K562 (cell line): ENCODE data around the gene GNAT1. TPM values are rescaled to one million over a fixed set of nuclear protein-coding genes. Genes with fewer than 3 reads are reported as not detected.

Experiments used
- ATAC-seq: fragments of 200-7000 bp; cut with Tn5 transposase; 3 replicates; pipeline ENCODE4 v1.9.1; 2020; ENCODE audit warnings: moderate library complexity
- BruUV-seq: library from RNA; stranded (reverse); fragments of 400-500 nt; replicated peaks from 2 replicates; lab custom pipeline; 2021; lab: Mats Ljungman, UMichigan
- CTCF ChIA-PET: fragments of 300-600 bp; formaldehyde crosslinking; extraction: SDS; loops from one replicate; lab custom pipeline; 2021; ENCODE audit warnings: low intra/inter-chr PET ratio; lab: Yijun Ruan, JAX
- POLR2A ChIA-PET: fragments of 300-600, 350-650 bp; sonication (Branson Sonifier 250); formaldehyde crosslinking; extraction: SDS; loops from one replicate; lab custom pipeline; 2021; ENCODE audit warnings: antibody characterized with exemption, inconsistent platforms; lab: Yijun Ruan, JAX
- DNase-seq, 4 experiments: peaks; one replicate each; pipeline versions ENCODE4 v3.0.0 to v3.0.0-alpha.2; 2011 to 2018; ENCODE audit warnings: low spot score in 3 of 4, mixed read lengths in 3 of 4; ENCODE audit errors: extremely low read depth in 1 of 4
- FAIRE-seq: peaks from 2 replicates; lab custom pipeline; 2011; peaks lifted over from hg19 to GRCh38; lab: Jason Lieb, UNC
- H2AFZ ChIP-seq: 2 replicates; pipeline ENCODE4 v1.6.0; 2011; ENCODE audit warnings: low read depth, low read length, control low read depth, inconsistent platforms
- H3K27ac ChIP-seq: fragments of 200-600 bp; 3 replicates; pipeline ENCODE4 v1.8.0; 2011; ENCODE audit warnings: low read depth, mild to moderate bottlenecking, control low read depth, inconsistent platforms, low read length, moderate library complexity, mixed read lengths; ENCODE audit errors: extremely low read depth
- H3K27me3 ChIP-seq, 2 experiments: fragments of 300-600 bp in 1 of 2; 2 replicates in 1 of 2; 3 replicates in 1 of 2; pipeline versions ENCODE4 v1.6.0 to v1.8.0; 2011; ENCODE audit warnings: inconsistent platforms in 2 of 2, low read length in 2 of 2, mild to moderate bottlenecking in 1 of 2, mixed read lengths in 1 of 2, moderate library complexity in 1 of 2; ENCODE audit not compliant: control insufficient read depth in 2 of 2, insufficient read depth in 2 of 2
- H3K36me3 ChIP-seq: fragments of 300-600 bp; 3 replicates; pipeline ENCODE4 v1.8.0; 2011; ENCODE audit warnings: mild to moderate bottlenecking, low read length, inconsistent platforms; ENCODE audit not compliant: control insufficient read depth, insufficient read depth
- H3K4me1 ChIP-seq, 2 experiments: fragments of 200-600 bp in 1 of 2; replicated peaks in 1 of 2; 2 replicates in 1 of 2; 3 replicates in 1 of 2; pipeline versions ENCODE4 v1.5.1 to v1.8.0; 2011; ENCODE audit warnings: inconsistent platforms in 2 of 2, low read length in 2 of 2, mild to moderate bottlenecking in 1 of 2, mixed read lengths in 1 of 2, moderate library complexity in 1 of 2; ENCODE audit not compliant: control insufficient read depth in 2 of 2, insufficient read depth in 2 of 2
- H3K4me2 ChIP-seq: 2 replicates; pipeline ENCODE4 v1.6.1; 2011; ENCODE audit warnings: low read length, control low read depth, inconsistent platforms, mixed read lengths; ENCODE audit not compliant: insufficient read depth
- H3K4me3 ChIP-seq: fragments of 200-600 bp; sonication (generic), shearing (Covaris generic); 2 replicates; pipeline ENCODE4 v1.5.1; 2016; ENCODE audit warnings: control low read depth, inconsistent platforms
- H3K79me2 ChIP-seq: fragments of 200-600 bp; 3 replicates; pipeline ENCODE4 v1.8.0; 2011; ENCODE audit warnings: low read length, inconsistent platforms; ENCODE audit not compliant: control insufficient read depth, insufficient read depth
- H3K9ac ChIP-seq, 2 experiments: 2 replicates each; pipeline versions ENCODE4 v1.6.0 to v1.6.1; 2011; ENCODE audit warnings: low read depth in 2 of 2, low read length in 2 of 2, control low read depth in 1 of 2, inconsistent platforms in 1 of 2, mild to moderate bottlenecking in 1 of 2, mixed read lengths in 1 of 2; ENCODE audit not compliant: insufficient read depth in 1 of 2
- H3K9me1 ChIP-seq: one replicate; pipeline ENCODE4 v1.6.0; 2011; ENCODE audit warnings: inconsistent platforms, mild to moderate bottlenecking, low read length, moderate library complexity; ENCODE audit not compliant: control insufficient read depth, insufficient read depth
- H3K9me3 ChIP-seq: replicated peaks from 2 replicates; pipeline ENCODE4 v1.5.1; 2011; ENCODE audit warnings: low read depth, low read length, inconsistent platforms; ENCODE audit not compliant: control insufficient read depth, insufficient read depth
- H4K20me1 ChIP-seq: replicated peaks from 2 replicates; pipeline ENCODE4 v1.6.1; 2011; ENCODE audit warnings: low read length, inconsistent platforms, mixed read lengths; ENCODE audit not compliant: control insufficient read depth, insufficient read depth
- HNRNPH1 ChIP-seq: fragments of 200-400 bp; formaldehyde crosslinking; optimal IDR thresholded peaks from 2 replicates; pipeline ENCODE3; 2017; ENCODE audit warnings: low read depth, mild to moderate bottlenecking, low read length, moderate library complexity
- NFATC3 ChIP-seq: fragments of 450-650 bp; IDR thresholded peaks from 2 replicates; pipeline ENCODE4 v1.6.1; 2017; ENCODE audit warnings: mild to moderate bottlenecking
- POLR3G ChIP-seq: IDR thresholded peaks from 2 replicates; pipeline ENCODE4 v1.6.1; 2011; ENCODE audit not compliant: insufficient read length, insufficient replicate concordance; ENCODE audit errors: extremely low read depth
- TAF1 ChIP-seq: IDR thresholded peaks from 2 replicates; pipeline ENCODE4 v1.6.1; 2011; ENCODE audit warnings: mild to moderate bottlenecking, low read length, moderate library complexity; ENCODE audit not compliant: insufficient read depth, control insufficient read depth, severe bottlenecking; ENCODE audit errors: extremely low read depth
- THRAP3 ChIP-seq: fragments of 450-650 bp; IDR thresholded peaks from 2 replicates; pipeline ENCODE4 v1.6.1; 2016; ENCODE audit warnings: mild to moderate bottlenecking, inconsistent platforms, borderline replicate concordance
- ZNF318 ChIP-seq, 2 experiments: fragments of 450-650 bp; IDR thresholded peaks; 2 replicates each; pipeline ENCODE4 v1.6.1; 2016; ENCODE audit warnings: mild to moderate bottlenecking in 2 of 2, borderline replicate concordance in 1 of 2, low read depth in 1 of 2, moderate library complexity in 1 of 2
- ZNF707 ChIP-seq: fragments of 250-450 bp; sonication (Bioruptor Pico); conservative IDR thresholded peaks from 2 replicates; pipeline ENCODE4 v1.8.0; 2022; ENCODE audit warnings: inconsistent platforms, mild to moderate bottlenecking, moderate library complexity
- WGBS: fragments of 100-300 bp; shearing (Covaris generic); methylation state at CpG from one replicate; pipeline ENCODE4 v1.1.6; 2016; ENCODE audit warnings: low coverage, mixed read lengths; ENCODE audit not compliant: insufficient coverage; ENCODE audit errors: missing lambda C conversion rate; 5-methylcytosine and 5-hydroxymethylcytosine counted together
- in situ Hi-C: fragments of 300-500 bp; cut with MboI; formaldehyde crosslinking; loops from 4 replicates; pipeline ENCODE4 v1.15.0; 2018; ENCODE audit warnings: inconsistent platforms, mixed read lengths
- intact Hi-C: fragments of 100-400 bp; cut with micrococcal nuclease; formaldehyde crosslinking; loops from 2 replicates; pipeline ENCODE4 v1.14.2; 2022
- polyA plus RNA-seq, 8 experiments: library from polyadenylated mRNA; depleted of rRNA in 4 of 8; stranded (reverse) in 5 of 8; unstranded in 3 of 8; fragments of >200 nt; fragmentation: Nextera tagmentation in 2 of 8; fragmentation: Illumina TruSeq in 1 of 8; extraction: Ambion mirVana in 2 of 8; extraction: Trizol in 1 of 8; gene quantifications; 2 replicates each; pipeline versions ENCODE4 v1.2.1 to v1.2.3, GENCODE V29; 2011 to 2014; ENCODE audit warnings: inconsistent platforms in 1 of 8, missing spikeins in 1 of 8
- total RNA-seq, 7 experiments: library from RNA; depleted of rRNA in 6 of 7; stranded (reverse); fragments of >200 nt in 6 of 7; fragmentation: Illumina TruSeq in 2 of 7; extraction: Trizol in 2 of 7; gene quantifications; 2 replicates each; pipeline versions ENCODE4 v1.2.1 to v1.2.3, GENCODE V29; 2011 to 2021; ENCODE audit warnings: low replicate concordance in 1 of 7

The GNAT1 gene
- total and polyA plus RNA-seq, 9 of the 15 experiments (the other 6 are each of a cell fraction or from before 2014, with no cell fraction given), result not detected

GRCh38 chr3:50212971-50213370 is 21.6 kb downstream of the GNAT1 start:
- no peak for TF ChIP-seq TAF1
- no peak for TF ChIP-seq ZNF707 (CRISPR knock-in tag)
- intact Hi-C loops (no loop called here), in situ Hi-C loops (no loop called here)
- Histone ChIP-seq H3K9me1 (no peaks in the 10 kb centered on the region), H4K20me1 (no peaks in the 10 kb centered on the region), H3K4me2 (no peak overlapping the region), H2AFZ (no peak overlapping the region), H3K9me3 (no peaks in the 10 kb centered on the region), H3K27me3 (peaks cover 0 to 25% of the 10 kb centered on the region in 2 experiments; a peak in 3 of 5 replicates), H3K36me3 (no peaks in the 10 kb centered on the region), H3K79me2 (no peaks in the 10 kb centered on the region), H3K27ac (no peak overlapping the region), H3K9ac (no peak overlapping the region), H3K4me1 (no peaks in the 10 kb centered on the region; a peak in 2 of 5 replicates), H3K4me3 (no peak overlapping the region)
- DNase-seq (no peak), FAIRE-seq (no peak), ATAC-seq (no peak)
- WGBS, result 17% methylated on average over 3 of the region's 3 CpGs
- CTCF ChIA-PET, result no interaction called here
- POLR2A ChIA-PET, result interaction anchor here (1.0 kb wide), 1 partner anchor 53 kb away, joined by 3 read pairs; no protein-coding TSS in a partner anchor
- no TSS peak for BruUV-seq

- ChIA-PET CTCF (no interaction called here), POLR2A (interaction anchor here (1.0 kb wide), 1 partner anchor 53 kb away, joined by 3 read pairs; no protein-coding TSS in a partner anchor)
- BruUV-seq, result no TSS peak
- no peaks in the 10 kb centered on the region for H3K36me3 ChIP-seq
- ATAC-seq (no peak), DNase-seq (no peak), FAIRE-seq (no peak)
- H3K4me3 ChIP-seq, result no peak overlapping the region
- no peaks in the 10 kb centered on the region for H3K9me1 ChIP-seq
- H4K20me1 ChIP-seq, result no peaks in the 10 kb centered on the region
- in situ Hi-C loops (no loop called here), intact Hi-C loops (no loop called here)
- no peak overlapping the region for H3K4me2 ChIP-seq
- no peak overlapping the region for H3K27ac ChIP-seq
- peaks cover 0 to 27% of the 10 kb centered on the region in 2 experiments; a peak in 3 of 5 replicates for H3K27me3 ChIP-seq
- H3K9me3 ChIP-seq, result no peaks in the 10 kb centered on the region
- 4% methylated on average over 4 of the region's 12 CpGs for WGBS
- H3K79me2 ChIP-seq, result no peaks in the 10 kb centered on the region
- H3K4me1 ChIP-seq, result no peaks in the 10 kb centered on the region; a peak in 2 of 5 replicates
- H2AFZ ChIP-seq, result no peak overlapping the region
- no peak overlapping the region; a peak in 1 of 4 replicates for H3K9ac ChIP-seq
- TF ChIP-seq POLR3G (no peak), THRAP3 (no peak), HNRNPH1 (no peak), NFATC3 (no peak), ZNF318 (IDR thresholded peaks at IDR 0.05; ENCODE audit: borderline replicate concordance in 1 of 2, low read depth in 1 of 2) (no peak)
These were observed 22.0 kb downstream of the GNAT1 start for GRCh38 chr3:50213373-50213772.
